ENCODE data around the gene NISCH.

The NISCH gene

DNA sequence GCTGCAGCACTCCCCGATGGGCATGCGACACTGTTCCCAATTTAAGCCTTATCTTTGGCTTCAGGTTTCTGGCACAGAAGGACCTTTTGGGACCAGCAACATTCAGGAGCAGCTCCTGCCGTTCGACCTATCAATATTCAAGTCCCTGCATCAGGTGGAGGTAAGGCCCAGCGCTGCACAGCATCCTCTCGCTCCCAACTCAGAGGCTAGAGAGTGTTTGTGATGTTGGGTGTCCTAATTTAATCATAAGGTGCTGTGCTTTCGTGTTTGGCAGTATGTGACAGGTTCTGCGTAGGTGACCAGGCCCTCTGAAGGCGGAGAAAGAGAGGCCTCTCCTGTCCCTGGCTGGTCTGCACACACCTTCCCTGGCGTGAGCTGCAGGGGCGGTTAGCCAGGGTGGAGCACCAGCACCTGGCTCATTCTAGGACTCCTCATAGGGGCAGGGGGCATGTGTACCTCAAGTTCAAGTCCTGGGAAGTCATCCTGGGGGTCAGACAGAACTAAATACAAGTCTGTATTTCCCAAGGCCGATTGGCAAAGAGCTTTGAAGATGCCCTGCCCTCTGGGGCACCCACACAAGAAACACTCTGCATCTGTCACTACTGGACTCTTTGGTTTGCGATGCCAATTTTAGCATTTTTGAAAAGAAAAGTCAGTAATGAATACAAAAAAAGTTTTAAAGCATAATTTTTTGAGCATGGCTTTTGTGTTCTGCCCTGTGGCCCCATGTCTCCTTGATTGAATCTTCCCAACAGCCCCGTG, 17.0 kb downstream of the NISCH start:
- no peak for DNase-seq (ENCODE audit: low read depth)

DNA sequence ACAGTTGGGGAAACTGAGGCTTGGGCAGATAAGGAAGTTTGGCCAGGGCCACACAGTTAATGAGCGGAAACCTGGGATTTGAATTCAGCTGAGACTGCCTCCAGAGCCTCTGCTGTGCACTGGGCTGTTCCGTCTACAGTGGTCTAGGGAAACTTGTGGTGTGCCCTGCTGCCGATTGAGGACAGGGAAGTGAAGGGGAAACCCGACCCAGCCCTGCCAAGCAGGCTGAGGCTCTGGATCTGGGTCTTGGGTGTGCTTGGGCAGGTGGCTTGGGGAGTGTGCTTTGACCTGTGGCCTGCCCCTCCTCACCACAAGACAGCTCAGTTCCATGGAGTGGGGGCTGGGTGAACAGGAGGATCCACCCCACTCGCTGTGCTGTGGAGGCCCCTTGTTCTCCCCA, 17.6 kb downstream of the NISCH start:
- DNase-seq (ENCODE audit: low read depth): no peak

DNA sequence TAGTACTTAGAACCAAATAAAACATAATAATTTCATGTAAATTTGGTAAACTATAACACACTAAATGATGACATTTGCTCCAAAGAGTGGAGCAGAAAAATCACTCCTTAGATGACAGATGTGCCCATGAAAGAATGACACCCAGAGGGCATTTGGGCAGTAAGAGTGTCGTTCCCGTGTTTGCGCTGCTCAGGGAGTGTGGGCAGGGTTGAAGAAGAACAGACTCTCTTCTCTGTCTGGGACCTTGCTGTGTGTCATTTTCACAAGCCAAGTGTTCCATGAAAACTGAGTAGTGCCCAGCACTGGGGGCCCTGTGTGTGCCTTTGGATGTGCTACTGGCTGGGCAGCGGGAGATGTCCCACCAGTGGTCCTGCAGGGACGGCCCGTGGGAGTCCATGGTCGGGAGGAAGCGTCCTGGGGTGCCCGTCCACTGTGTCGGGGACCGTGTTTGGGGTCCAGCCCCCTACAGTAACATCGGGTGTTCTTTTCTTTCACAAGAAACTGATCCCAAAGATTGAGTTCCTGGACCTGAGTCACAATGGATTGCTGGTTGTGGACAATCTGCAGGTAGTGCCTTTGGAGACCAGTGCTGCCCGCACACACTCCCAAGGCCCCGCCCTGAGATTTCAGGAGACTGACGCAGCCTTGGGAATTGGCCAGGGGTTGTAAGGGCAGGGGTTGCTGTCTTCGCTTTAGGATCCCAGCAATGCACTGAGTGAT, 21.8 kb downstream of the NISCH start:
- DNase-seq (ENCODE audit: low read depth): no peak

DNA sequence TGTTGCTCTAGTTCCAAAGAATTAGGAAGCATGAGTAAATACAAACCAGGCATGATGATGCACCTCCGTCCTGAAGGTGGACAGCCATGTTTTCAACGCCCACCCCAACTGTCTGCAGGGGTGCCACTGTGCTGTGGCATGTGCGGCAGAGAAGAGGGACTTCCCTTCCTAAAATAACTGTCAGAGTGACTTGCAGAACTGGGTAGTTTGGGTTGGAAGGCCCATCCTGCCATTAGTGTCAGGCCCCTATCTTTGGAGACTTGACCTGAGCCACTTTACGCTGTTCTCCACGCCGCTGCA, 22.3 kb downstream of the NISCH start:
- DNase-seq (ENCODE audit: low read depth): no peak

DNA sequence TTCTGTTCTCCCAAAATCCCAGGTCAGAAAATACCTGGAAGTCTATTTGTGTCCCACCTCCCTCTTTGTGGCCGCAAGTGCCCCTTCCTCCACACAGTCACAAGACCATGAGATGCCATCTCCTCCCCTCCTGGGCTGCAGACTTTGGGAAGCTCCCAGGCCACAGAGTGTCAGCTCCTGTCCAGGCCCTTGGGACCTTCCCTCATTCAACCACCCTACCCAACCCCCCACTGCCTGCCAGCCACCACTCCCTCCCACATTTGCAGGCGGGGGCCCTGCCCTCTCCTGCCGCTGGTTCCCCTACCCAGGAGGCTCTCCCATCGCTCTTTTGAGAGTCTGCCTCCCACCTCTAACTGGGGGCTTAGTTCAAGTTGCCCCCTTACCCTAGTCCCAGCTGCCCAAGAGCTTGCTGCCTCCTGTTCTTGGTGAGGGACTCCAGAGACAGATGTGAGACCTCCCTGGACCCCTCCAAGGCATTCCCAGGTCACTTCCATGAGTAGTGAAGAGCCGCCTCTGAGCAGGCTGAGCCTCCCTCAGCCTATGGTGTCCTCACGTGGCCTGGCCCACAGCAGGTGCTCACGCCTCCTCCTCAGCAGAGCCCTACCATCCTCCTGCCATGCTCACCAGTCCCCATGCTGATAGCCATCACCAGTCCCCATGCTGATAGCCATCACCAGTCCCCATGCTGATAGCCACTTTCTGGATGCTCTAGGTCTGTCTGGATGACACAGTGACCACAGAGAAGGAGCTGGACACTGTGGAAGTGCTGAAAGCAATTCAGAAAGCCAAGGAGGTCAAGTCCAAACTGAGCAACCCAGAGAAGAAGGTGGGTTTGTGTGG, 23.9 kb downstream of the NISCH start:
- DNase-seq (ENCODE audit: low read depth): no peak

DNA sequence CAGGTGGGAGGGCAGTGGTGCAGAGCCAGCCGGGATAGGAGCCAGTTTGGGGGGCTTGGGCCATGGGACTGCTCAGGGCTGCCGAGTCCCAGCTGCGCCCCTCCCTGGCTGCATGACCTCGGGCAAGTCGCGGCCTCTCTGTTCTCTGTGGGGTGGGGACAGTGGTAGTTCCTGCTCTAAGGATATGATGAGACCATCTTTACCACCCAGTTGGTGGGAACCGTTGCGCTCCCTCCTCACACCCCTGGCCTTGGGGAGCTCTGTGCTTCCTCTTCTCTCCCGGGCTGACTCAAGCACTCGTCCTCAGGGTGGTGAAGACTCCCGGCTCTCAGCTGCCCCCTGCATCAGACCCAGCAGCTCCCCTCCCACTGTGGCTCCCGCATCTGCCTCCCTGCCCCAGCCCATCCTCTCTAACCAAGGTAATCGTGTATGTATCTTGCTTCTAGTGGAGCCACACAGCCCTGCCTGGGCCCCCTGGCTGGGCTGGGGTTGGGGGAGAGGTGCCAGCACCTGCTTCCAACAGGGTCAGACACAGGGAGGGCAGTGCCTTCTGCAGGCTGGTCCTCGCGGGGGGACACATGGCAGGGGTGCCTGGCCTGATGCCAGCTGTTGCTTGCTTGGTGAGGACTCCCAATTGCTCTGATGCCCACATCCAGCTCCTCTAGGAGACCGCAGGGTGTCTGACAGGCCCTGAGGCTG, 24.6 kb downstream of the NISCH start:
- DNase-seq (ENCODE audit: low read depth): no peak

DNA sequence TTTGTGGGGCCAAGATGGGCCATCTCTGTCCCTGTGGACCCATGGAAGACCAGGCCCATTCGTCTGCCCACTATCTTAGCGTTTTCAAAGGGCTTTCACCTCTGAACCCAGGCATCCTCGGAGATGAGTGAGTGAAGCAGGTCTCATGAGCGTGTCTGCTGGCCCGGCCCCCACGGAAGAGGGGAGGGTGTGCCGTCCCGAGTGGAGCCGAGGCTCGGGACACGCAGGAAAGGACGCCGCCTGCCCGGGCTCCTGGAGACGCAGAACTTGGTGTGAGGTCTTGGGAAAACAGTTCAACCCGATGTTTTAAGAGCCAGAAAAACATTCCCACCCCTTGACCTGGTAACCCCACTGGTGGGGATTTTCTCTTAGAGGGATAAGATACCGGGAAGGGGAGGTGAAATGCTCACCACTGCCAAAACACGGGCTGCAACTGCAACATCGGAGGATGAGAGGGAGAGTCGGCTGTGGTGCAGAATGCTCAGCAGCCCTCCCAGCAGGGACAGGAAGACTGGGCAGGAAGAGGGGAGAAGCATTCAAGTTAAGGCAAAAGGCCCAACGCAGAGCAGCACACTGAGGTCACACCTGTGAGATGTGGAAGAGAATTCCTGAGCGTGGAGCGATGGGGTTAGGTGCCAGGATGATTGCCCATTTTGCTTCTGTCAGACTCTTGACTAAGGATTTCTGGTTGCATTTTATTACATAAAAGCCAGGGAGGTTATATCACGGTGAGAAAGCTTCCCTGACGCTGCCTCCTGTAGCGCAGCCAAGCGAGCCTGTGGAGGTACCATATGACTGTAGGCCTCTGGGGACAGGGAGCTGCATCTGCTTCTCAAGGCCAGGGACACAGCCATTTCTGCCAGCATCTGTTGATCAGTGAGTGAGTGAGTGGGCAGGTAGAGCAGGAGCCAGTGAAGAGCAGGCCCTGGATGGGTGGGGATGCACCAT, 25.6 kb downstream of the NISCH start:
- no peak for DNase-seq (ENCODE audit: low read depth)

DNA sequence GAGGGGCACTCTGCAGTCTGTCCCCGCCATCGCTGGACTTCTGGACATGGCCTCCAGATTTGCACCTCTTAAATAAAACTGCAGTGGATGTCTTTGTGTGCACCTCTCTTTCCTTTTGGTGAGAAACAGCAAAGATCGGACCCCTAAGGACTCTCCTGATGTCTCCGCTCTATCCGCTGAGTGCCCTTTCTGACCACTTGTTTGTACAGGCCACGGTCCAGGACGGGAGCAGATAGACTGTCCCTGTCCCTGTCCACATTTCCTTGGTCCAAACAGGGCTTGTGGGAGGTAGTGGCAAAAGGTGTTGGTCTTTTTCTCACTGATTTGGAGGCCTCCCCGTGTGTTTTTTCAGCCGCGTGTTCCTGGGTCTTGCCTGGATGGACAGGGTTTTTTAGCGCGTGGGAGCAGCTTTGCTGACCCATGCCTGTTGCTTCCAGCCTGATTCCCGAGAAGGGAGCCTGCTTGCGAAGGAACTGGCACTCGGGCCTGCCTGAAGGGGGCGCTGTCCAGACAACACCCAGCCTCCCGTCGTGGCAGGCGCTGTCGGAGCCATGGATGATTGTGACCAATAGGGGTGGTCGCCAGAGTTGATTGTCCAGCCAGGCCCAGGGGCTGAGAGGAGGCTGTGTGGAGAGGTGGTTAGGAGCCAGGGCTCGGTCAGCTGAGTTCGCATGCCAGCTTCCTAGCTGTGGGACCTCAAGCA, 26.6 kb downstream of the NISCH start:
- DNase-seq (ENCODE audit: low read depth): no peak

DNA sequence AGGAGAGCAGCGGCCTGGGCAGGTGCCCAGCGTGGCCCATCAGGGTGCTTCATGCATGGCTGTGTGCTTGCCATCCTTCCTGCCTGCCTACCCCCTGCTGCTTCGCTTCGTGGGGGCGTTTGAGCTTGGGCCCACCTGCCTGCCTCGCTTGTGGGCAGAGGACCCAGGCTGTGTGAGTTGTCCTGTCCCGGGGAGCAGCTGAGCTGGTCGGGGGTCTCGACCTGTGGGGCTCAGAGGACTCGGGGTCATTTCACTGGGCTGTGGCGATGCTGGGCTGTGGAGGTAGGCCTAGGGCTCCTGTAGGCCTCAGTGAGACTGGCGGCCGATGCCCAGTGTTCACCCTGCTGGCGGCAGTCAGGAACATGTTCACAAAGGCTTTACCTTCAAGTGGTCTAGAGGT, 27.7 kb downstream of the NISCH start:
- no peak for DNase-seq (ENCODE audit: low read depth)

DNA sequence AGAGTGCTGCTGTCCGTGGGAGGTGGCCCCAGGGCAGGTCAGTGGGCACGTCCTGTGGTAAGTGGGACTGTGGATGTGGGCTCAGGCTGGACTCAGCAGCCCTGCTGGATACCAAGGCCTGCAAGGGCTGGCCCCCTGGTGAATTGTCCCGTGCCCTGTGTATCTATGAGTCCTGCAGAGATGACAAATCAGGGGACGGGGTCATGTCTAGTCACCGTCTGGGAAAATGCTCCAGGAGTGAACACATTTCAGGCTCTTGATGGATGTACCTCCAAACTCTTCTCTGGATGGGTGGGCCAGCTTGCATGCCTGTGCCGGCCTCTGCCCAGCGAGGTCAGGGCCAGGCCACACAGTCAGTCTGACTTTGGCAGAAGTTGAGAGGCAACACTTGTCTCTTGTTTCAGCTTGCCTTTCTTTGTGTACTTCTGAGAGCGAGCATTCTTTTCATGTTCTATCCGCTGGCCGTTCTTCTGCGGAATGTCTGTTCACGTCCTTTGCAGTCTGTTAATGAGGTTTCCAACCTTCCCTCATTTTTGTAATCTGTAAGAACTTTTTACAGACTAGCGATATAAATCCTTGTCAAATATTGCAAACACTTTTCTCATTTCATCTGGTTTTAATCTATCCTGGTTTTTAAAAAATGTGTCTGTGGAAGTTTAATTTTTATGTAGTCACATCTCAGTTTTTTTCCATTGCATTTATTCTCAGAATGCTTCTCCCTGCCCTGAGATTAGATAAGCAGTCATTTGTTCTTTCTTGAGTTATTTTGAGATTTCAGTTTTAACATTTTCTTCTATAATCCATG, 28.4 kb downstream of the NISCH start:
- no peak for DNase-seq (ENCODE audit: low read depth)

DNA sequence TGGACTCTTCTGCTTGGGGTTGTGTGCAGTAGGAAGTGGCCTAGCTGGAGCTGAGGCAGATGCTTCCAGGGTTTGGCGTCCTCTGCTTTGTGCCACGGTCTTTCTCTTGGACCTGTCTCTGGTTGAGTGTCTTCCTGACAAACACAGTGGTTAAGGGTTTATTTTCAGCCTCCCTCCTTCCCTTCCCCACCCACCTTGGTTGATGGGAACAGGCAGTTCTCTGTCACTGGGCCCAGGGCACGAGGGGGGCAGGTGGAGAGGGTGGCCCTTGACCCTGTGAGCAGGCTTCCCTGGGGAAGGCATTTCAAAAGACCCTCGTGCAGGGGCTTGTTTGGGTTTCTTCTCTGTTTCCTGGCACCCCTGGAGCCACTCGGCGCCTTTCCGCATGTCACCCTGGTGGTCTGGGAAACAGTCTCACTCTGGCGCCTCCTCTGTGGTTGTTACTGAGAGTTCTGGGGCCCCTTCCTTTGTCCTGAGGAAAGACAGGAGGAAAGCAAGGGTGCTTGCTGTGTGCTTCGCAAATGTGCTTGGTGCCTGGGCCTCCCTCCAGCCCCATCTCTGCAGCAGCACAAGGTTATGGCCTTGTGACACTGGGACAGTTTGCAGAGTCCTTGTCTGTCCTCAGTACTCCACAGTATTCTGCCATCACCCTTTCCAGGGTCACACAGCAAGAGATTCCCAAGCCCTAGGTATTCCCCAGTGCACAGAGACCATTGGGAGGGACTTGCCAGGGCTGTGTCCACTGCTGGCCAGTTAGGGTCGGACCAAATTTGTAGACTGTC, 29.5 kb downstream of the NISCH start:
- DNase-seq (ENCODE audit: low read depth): no peak

DNA sequence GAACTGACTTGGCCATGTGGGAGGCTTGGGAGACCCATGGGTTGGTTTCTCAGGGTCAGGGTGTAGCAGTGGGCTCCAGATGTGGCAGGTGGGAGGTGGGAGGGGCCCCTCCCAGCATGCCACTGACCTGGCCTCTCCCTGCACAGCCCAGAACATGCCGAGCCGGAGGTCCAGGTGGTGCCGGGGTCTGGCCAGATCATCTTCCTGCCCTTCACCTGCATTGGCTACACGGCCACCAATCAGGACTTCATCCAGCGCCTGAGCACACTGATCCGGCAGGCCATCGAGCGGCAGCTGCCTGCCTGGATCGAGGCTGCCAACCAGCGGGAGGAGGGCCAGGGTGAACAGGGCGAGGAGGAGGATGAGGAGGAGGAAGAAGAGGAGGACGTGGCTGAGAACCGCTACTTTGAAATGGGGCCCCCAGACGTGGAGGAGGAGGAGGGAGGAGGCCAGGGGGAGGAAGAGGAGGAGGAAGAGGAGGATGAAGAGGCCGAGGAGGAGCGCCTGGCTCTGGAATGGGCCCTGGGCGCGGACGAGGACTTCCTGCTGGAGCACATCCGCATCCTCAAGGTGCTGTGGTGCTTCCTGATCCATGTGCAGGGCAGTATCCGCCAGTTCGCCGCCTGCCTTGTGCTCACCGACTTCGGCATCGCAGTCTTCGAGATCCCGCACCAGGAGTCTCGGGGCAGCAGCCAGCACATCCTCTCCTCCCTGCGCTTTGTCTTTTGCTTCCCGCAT, 31.8 kb downstream of the NISCH start:
- no peak for DNase-seq (ENCODE audit: low read depth)

DNA sequence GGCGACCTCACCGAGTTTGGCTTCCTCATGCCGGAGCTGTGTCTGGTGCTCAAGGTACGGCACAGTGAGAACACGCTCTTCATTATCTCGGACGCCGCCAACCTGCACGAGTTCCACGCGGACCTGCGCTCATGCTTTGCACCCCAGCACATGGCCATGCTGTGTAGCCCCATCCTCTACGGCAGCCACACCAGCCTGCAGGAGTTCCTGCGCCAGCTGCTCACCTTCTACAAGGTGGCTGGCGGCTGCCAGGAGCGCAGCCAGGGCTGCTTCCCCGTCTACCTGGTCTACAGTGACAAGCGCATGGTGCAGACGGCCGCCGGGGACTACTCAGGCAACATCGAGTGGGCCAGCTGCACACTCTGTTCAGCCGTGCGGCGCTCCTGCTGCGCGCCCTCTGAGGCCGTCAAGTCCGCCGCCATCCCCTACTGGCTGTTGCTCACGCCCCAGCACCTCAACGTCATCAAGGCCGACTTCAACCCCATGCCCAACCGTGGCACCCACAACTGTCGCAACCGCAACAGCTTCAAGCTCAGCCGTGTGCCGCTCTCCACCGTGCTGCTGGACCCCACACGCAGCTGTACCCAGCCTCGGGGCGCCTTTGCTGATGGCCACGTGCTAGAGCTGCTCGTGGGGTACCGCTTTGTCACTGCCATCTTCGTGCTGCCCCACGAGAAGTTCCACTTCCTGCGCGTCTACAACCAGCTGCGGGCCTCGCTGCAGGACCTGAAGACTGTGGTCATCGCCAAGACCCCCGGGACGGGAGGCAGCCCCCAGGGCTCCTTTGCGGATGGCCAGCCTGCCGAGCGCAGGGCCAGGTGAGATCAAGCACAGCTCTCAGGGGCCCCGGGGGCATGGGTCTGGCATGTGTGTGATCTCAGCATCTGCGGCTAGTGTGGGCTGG, 32.6 kb downstream of the NISCH start:
- no peak for DNase-seq (ENCODE audit: low read depth)

DNA sequence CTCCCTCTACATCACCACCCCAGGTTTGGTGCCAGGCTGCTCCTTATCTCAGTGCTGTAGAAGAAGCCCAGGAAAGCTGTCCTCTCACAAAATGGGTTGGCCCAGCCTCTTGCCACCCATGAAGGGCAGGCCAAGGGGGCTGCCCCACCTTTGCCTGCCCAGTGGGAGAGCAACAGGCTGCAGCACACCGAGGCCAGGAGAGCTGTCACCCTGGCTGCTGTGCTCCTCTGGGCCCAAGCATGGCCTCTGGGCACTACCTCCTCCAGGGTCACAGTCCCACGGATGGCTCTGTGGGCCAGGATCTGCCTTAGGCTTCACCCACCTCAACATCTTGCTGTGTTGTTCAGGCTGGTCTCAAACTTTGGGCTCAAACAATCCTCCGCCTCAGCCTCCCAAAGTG, 33.3 kb downstream of the NISCH start:
- no peak for DNase-seq (ENCODE audit: low read depth)

DNA sequence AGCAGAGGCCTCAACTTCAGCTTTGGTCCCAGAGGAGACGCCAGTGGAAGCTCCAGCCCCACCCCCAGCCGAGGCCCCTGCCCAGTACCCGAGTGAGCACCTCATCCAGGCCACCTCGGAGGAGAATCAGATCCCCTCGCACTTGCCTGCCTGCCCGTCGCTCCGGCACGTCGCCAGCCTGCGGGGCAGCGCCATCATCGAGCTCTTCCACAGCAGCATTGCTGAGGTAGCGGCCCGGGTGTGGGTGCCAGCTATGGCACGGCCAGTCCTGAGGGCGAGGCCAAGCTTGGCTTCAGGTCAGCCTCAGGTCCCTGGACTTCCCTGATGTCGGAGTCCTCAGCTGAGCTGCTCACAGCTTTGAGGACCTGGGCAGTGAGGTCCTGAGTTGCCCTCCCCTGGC, 34.0 kb downstream of the NISCH start:
- no peak for DNase-seq (ENCODE audit: low read depth)

DNA sequence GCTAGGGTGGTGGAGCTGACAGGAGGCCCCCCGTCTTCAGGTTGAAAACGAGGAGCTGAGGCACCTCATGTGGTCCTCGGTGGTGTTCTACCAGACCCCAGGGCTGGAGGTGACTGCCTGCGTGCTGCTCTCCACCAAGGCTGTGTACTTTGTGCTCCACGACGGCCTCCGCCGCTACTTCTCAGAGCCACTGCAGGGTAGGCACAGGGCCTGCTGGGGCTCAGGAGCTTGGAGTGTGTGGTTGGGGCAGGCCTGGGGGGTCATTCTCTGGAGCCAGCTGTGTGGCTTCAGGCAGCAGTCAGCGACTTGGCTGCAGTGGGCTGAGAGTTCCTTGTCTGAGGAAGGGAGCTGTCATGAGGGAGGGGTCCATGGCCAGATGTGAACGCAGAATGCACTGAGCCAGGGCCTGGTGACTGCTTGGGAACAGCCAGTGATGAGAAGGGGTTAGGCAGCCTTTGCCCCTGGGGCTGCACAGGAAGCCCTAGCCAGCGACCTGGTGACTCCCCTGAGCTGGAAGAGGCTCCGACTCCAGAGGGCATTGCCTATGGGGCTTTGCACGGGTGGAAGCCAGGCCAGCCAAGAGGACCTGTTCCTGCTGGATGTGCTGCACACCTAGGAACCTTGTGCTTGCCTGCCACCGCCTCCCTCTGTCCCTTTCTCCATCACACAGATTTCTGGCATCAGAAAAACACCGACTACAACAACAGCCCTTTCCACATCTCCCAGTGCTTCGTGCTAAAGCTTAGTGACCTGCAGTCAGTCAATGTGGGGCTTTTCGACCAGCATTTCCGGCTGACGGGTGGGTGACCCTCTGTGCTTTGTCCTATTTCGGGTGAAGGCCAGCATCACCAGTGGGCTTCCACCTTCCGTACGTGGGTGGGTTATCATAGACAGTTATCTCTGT, 34.9 kb downstream of the NISCH start:
- no peak for DNase-seq (ENCODE audit: low read depth)
